Measurements from ENCODE around the gene ANGPTL5.

ANGPTL5 gene

DNA sequence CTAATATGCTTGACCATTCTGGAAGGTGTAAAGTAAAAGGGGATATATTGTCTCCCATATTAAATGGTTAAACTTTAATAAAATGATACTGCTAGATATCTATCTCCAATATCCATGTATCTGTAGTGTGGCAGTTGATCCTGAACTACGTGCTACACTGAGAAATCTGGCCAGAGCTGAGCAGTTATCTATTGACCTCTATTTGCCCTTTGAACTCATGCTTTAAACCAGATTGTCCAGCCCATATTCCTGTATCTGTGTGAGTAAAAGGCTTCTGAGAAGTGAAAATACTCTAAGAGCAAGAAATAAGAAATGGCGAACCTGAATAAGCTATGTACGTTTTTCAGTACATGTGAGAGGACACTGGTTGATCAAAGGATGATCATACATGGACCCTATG, 39.0 kb upstream of the ANGPTL5 start:
- Histone ChIP-seq H2AK5ac (ENCODE audit: low read length, severe bottlenecking) (no peak overlapping the region), H2BK5ac (ENCODE audit: low read depth, low read length, poor library complexity, severe bottlenecking) (no peak overlapping the region), H3K18ac (ENCODE audit: low read depth in 1 of 2, low read length in 2 of 2) (no peak overlapping the region), H2AFZ (ENCODE audit: low read depth, low read length) (no peak overlapping the region), H3K4me3 (ENCODE audit: insufficient read depth in 1 of 2, low read depth in 1 of 2, low read length in 2 of 2) (no peak overlapping the region), H3K36me3 (ENCODE audit: control insufficient read depth in 1 of 2, insufficient read depth in 2 of 2, low read depth in 1 of 2, low read length in 2 of 2) (peaks cover 4 to 24% of the 10 kb centered on the region in 2 experiments), H3K27ac (ENCODE audit: low read length, poor library complexity, severe bottlenecking) (no peak overlapping the region), H4K8ac (ENCODE audit: low read length) (no peak overlapping the region), H3K9me3 (ENCODE audit: control insufficient read depth, low read length) (no peaks in the 10 kb centered on the region), H3K79me1 (replicated peaks; ENCODE audit: low read length, poor library complexity, severe bottlenecking) (no peaks in the 10 kb centered on the region), H3K9ac (ENCODE audit: low read length) (no peak overlapping the region), H2BK120ac (ENCODE audit: low read depth, low read length) (no peak overlapping the region), H3K23ac (ENCODE audit: low read length in 2 of 2) (no peak overlapping the region), H4K91ac (ENCODE audit: low read length) (no peak overlapping the region), H2BK15ac (ENCODE audit: low read depth, poor library complexity, severe bottlenecking) (no peak overlapping the region), H3K4ac (ENCODE audit: low read depth in 1 of 2, low read length in 2 of 2) (no peak overlapping the region), H3K27me3 (ENCODE audit: control insufficient read depth in 1 of 2, insufficient read depth in 1 of 2, low read length in 2 of 2) (no peaks in the 10 kb centered on the region), H3K4me1 (ENCODE audit: control insufficient read depth, insufficient read depth, low read depth, low read length) (no peaks in the 10 kb centered on the region), H3K14ac (ENCODE audit: low read length in 2 of 2) (no peak overlapping the region), H2BK12ac (ENCODE audit: low read length in 2 of 2) (no peak overlapping the region), H3K4me2 (ENCODE audit: low read length, poor library complexity, severe bottlenecking) (no peak overlapping the region)
- WGBS = 94% methylated on average over 3 of the region's 3 CpGs
- no peak for DNase-seq

DNA sequence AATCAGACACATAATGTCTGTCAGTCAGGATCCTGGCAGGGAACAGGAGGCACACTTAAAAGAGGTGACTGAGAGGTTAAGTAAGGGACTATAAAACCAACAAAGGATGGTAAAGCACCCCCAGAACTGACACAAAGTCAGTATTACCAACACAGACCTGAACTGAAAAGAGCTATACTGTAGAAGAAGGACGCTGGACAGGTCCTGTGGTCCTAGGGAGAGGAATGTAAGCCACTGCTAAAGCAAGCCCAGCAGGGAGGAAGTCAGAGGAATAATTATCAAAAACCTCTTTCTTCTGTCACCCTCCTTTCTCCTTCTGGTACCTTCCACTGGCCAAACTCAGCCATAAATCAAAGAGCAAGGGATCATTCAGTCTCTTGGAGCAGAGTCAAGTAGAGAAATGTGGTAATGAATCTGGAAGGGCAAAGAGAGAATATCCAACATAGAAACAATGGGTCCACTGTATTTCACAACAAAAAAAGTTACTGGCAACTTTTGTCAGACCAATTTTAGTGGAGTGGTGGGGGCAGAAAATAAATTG, 33.4 kb upstream of the ANGPTL5 start:
- Histone ChIP-seq H3K27me3 (ENCODE audit: control insufficient read depth in 1 of 2, insufficient read depth in 1 of 2, low read length in 2 of 2) (no peaks in the 10 kb centered on the region), H4K91ac (ENCODE audit: low read length) (no peak overlapping the region), H3K36me3 (ENCODE audit: control insufficient read depth in 1 of 2, insufficient read depth in 2 of 2, low read depth in 1 of 2, low read length in 2 of 2) (peaks cover 3 to 32% of the 10 kb centered on the region in 2 experiments), H4K8ac (ENCODE audit: low read length) (no peak overlapping the region), H2BK5ac (ENCODE audit: low read depth, low read length, poor library complexity, severe bottlenecking) (no peak overlapping the region), H2BK15ac (ENCODE audit: low read depth, poor library complexity, severe bottlenecking) (no peak overlapping the region), H2BK120ac (ENCODE audit: low read depth, low read length) (no peak overlapping the region), H3K27ac (ENCODE audit: low read length, poor library complexity, severe bottlenecking) (no peak overlapping the region), H3K9me3 (ENCODE audit: control insufficient read depth, low read length) (no peaks in the 10 kb centered on the region), H2BK12ac (ENCODE audit: low read length in 2 of 2) (no peak overlapping the region), H3K79me1 (replicated peaks; ENCODE audit: low read length, poor library complexity, severe bottlenecking) (no peaks in the 10 kb centered on the region), H3K14ac (ENCODE audit: low read length in 2 of 2) (no peak overlapping the region), H3K18ac (ENCODE audit: low read depth in 1 of 2, low read length in 2 of 2) (no peak overlapping the region), H3K9ac (ENCODE audit: low read length) (no peak overlapping the region), H2AK5ac (ENCODE audit: low read length, severe bottlenecking) (no peak overlapping the region), H3K23ac (ENCODE audit: low read length in 2 of 2) (no peak overlapping the region), H3K4me1 (ENCODE audit: control insufficient read depth, insufficient read depth, low read depth, low read length) (no peaks in the 10 kb centered on the region), H2AFZ (ENCODE audit: low read depth, low read length) (no peak overlapping the region), H3K4me2 (ENCODE audit: low read length, poor library complexity, severe bottlenecking) (no peak overlapping the region), H3K4me3 (ENCODE audit: insufficient read depth in 1 of 2, low read depth in 1 of 2, low read length in 2 of 2) (no peak overlapping the region), H3K4ac (ENCODE audit: low read depth in 1 of 2, low read length in 2 of 2) (no peak overlapping the region)
- WGBS = 57% methylated on average over 1 of the region's 1 CpG
- DNase-seq = no peak

DNA sequence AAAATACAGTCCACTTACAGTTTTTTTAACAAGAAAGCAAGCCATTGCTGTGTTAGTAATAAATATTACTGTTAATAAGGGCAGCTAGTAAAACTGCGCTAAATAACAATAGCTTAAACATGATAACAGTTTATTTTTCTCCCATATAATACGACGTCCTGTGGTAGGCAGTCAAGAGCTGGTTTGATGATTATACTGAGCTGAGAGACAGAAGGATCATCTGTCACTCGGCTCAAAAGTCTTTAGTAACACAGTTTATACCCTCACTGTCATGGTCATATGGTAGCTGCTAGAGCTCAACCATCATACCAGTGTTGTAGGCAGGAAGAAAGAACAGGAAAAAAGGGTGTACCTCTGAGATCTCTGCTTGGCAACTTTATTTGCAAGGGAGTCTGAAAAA, 29.1 kb upstream of the ANGPTL5 start:
- Histone ChIP-seq H3K18ac (ENCODE audit: low read depth in 1 of 2, low read length in 2 of 2) (no peak overlapping the region), H3K27me3 (ENCODE audit: control insufficient read depth in 1 of 2, insufficient read depth in 1 of 2, low read length in 2 of 2) (no peaks in the 10 kb centered on the region), H3K79me1 (replicated peaks; ENCODE audit: low read length, poor library complexity, severe bottlenecking) (peaks cover 3% of the 10 kb centered on the region), H3K9ac (ENCODE audit: low read length) (no peak overlapping the region), H2BK12ac (ENCODE audit: low read length in 2 of 2) (no peak overlapping the region), H3K4me2 (ENCODE audit: low read length, poor library complexity, severe bottlenecking) (no peak overlapping the region), H3K4me3 (ENCODE audit: insufficient read depth in 1 of 2, low read depth in 1 of 2, low read length in 2 of 2) (no peak overlapping the region), H3K27ac (ENCODE audit: low read length, poor library complexity, severe bottlenecking) (no peak overlapping the region), H2AK5ac (ENCODE audit: low read length, severe bottlenecking) (no peak overlapping the region), H4K91ac (ENCODE audit: low read length) (no peak overlapping the region), H3K36me3 (ENCODE audit: control insufficient read depth in 1 of 2, insufficient read depth in 2 of 2, low read depth in 1 of 2, low read length in 2 of 2) (peaks cover 3 to 32% of the 10 kb centered on the region in 2 experiments), H2BK120ac (ENCODE audit: low read depth, low read length) (no peak overlapping the region), H3K23ac (ENCODE audit: low read length in 2 of 2) (no peak overlapping the region), H2BK15ac (ENCODE audit: low read depth, poor library complexity, severe bottlenecking) (no peak overlapping the region), H3K14ac (ENCODE audit: low read length in 2 of 2) (no peak overlapping the region), H3K4me1 (ENCODE audit: control insufficient read depth, insufficient read depth, low read depth, low read length) (no peaks in the 10 kb centered on the region), H3K9me3 (ENCODE audit: control insufficient read depth, low read length) (no peaks in the 10 kb centered on the region), H2BK5ac (ENCODE audit: low read depth, low read length, poor library complexity, severe bottlenecking) (no peak overlapping the region), H2AFZ (ENCODE audit: low read depth, low read length) (no peak overlapping the region), H4K8ac (ENCODE audit: low read length) (no peak overlapping the region), H3K4ac (ENCODE audit: low read depth in 1 of 2, low read length in 2 of 2) (no peak overlapping the region)
- 90% methylated on average over 3 of the region's 4 CpGs for WGBS
- DNase-seq = no peak

DNA sequence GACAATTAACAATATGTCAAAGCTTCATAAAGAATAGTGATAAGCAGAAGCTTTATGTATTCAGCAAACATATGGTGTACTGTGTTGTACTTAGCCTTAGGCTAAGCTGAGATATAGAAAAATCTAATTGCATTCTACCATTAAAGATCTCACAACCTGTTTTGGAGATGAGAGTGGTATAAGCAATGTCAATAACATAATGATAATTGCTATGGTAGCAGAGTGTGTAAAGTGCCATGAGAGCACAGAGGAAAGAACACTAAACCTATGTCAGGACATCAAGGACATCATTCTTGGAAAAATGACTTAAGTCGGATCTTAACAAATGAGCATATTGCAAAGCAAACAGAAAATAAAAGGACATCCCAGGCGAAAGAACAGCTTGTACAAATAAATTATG, 28.6 kb upstream of the ANGPTL5 start:
- H3K9me3 ChIP-seq (ENCODE audit: control insufficient read depth, low read length) = no peaks in the 10 kb centered on the region
- 100% methylated on average over 2 of the region's 2 CpGs for WGBS
- no peaks in the 10 kb centered on the region for H3K4me1 ChIP-seq (ENCODE audit: control insufficient read depth, insufficient read depth, low read depth, low read length)

More for the DNA sequence above, 28.6 kb upstream of the ANGPTL5 start:
- Histone ChIP-seq H3K79me1 (replicated peaks; ENCODE audit: low read length, poor library complexity, severe bottlenecking) (peaks cover 4% of the 10 kb centered on the region), H2BK12ac (ENCODE audit: low read length in 2 of 2) (no peak overlapping the region), H2AFZ (ENCODE audit: low read depth, low read length) (no peak overlapping the region), H3K27ac (ENCODE audit: low read length, poor library complexity, severe bottlenecking) (no peak overlapping the region), H3K27me3 (ENCODE audit: control insufficient read depth in 1 of 2, insufficient read depth in 1 of 2, low read length in 2 of 2) (no peaks in the 10 kb centered on the region), H2BK15ac (ENCODE audit: low read depth, poor library complexity, severe bottlenecking) (no peak overlapping the region), H2BK120ac (ENCODE audit: low read depth, low read length) (no peak overlapping the region), H3K4me3 (ENCODE audit: insufficient read depth in 1 of 2, low read depth in 1 of 2, low read length in 2 of 2) (no peak overlapping the region), H2AK5ac (ENCODE audit: low read length, severe bottlenecking) (no peak overlapping the region), H3K23ac (ENCODE audit: low read length in 2 of 2) (no peak overlapping the region), H4K91ac (ENCODE audit: low read length) (no peak overlapping the region), H3K18ac (ENCODE audit: low read depth in 1 of 2, low read length in 2 of 2) (no peak overlapping the region), H3K4me2 (ENCODE audit: low read length, poor library complexity, severe bottlenecking) (no peak overlapping the region), H3K4ac (ENCODE audit: low read depth in 1 of 2, low read length in 2 of 2) (no peak overlapping the region), H4K8ac (ENCODE audit: low read length) (no peak overlapping the region), H2BK5ac (ENCODE audit: low read depth, low read length, poor library complexity, severe bottlenecking) (no peak overlapping the region), H3K36me3 (ENCODE audit: control insufficient read depth in 1 of 2, insufficient read depth in 2 of 2, low read depth in 1 of 2, low read length in 2 of 2) (peaks cover 3 to 32% of the 10 kb centered on the region in 2 experiments), H3K9ac (ENCODE audit: low read length) (no peak overlapping the region), H3K14ac (ENCODE audit: low read length in 2 of 2) (no peak overlapping the region)
- no peak for DNase-seq

Measured in mesenchymal stem cell (in vitro differentiated cells and primary cell).